C4-2B (cell line): ENCODE measurements around the gene CDC42BPB.

ENCODE experiments used
- CTCF ChIP-seq: fragments of 450-650 bp; conservative IDR thresholded peaks from 2 replicates; pipeline ENCODE4 v1.5.1; 2017; ENCODE audit warnings: mild to moderate bottlenecking
- ZFX ChIP-seq: fragments of 450-650 bp; IDR thresholded peaks from 2 replicates; pipeline ENCODE4 v1.6.1; 2017

GRCh38 chr14:102982852-102983470, 74.4 kb downstream of the CDC42BPB start:
- TF ChIP-seq CTCF (no peak), ZFX (no peak)
